OCI-LY3 (cell line): ENCODE measurements around the gene KLHL21.
"Not testable (repeated sequence)": the region's sequence is repeated elsewhere in the genome, so short reads cannot be mapped to it uniquely, and the experiment has no call there.

Experiments
- H2AFZ ChIP-seq: fragments of 200-600, 300-600 bp; shearing (Covaris generic); 2 replicates; pipeline ENCODE4 v1.6.0; 2014; ENCODE audit warnings: antibody characterized with exemption, low read depth, low read length
- H3K27ac ChIP-seq: fragments of 200-600, 300-600 bp; sonication (generic); 2 replicates; pipeline ENCODE4 v1.5.1; 2014; ENCODE audit warnings: mild to moderate bottlenecking, low read length, moderate library complexity, mixed read lengths
- H3K27me3 ChIP-seq: fragments of 200-600, 300-600 bp; sonication (generic); 2 replicates; pipeline ENCODE4 v1.6.1; 2014; ENCODE audit warnings: low read depth, low read length, mixed read lengths
- H3K36me3 ChIP-seq: fragments of 200-600, 300-600 bp; sonication (generic); replicated peaks from 2 replicates; pipeline ENCODE3; 2014; ENCODE audit warnings: low read depth, low read length, mixed read lengths
- H3K4me1 ChIP-seq: fragments of 300-600, 200-600 bp; sonication (generic); 2 replicates; pipeline ENCODE4 v1.6.1; 2014; ENCODE audit warnings: low read length, mixed read lengths
- H3K4me2 ChIP-seq: fragments of 200-600, 300-600 bp; sonication (generic); 2 replicates; pipeline ENCODE4 v1.6.1; 2014; ENCODE audit warnings: low read length, mixed read lengths
- H3K4me3 ChIP-seq: fragments of 300-600, 200-600 bp; sonication (generic); 2 replicates; pipeline ENCODE4 v1.5.1; 2014; ENCODE audit warnings: antibody characterized with exemption, mild to moderate bottlenecking, low read length, moderate library complexity
- H3K79me2 ChIP-seq: fragments of 300-600, 200-600 bp; shearing (Covaris generic); 2 replicates; pipeline ENCODE4 v1.6.1; 2014; ENCODE audit warnings: mild to moderate bottlenecking, low read length, mixed read lengths
- H3K9ac ChIP-seq: fragments of 300-600, 200-600 bp; shearing (Covaris generic); 2 replicates; pipeline ENCODE4 v1.6.0; 2014; ENCODE audit warnings: mild to moderate bottlenecking, low read length, moderate library complexity
- H3K9me3 ChIP-seq: fragments of 200-600, 300-600 bp; shearing (Covaris generic); 2 replicates; pipeline ENCODE4 v1.6.1; 2014; ENCODE audit warnings: low read length, mixed read lengths; ENCODE audit not compliant: insufficient read depth
- H4K20me1 ChIP-seq: fragments of 200-600, 300-600 bp; sonication (generic); 2 replicates; pipeline ENCODE4 v1.6.1; 2016; ENCODE audit warnings: low read length, mixed read lengths; ENCODE audit not compliant: insufficient read depth
- EZH2phosphoT487 ChIP-seq: fragments of 200-600 bp; shearing (Covaris generic); IDR thresholded peaks from 2 replicates; pipeline ENCODE4 v1.6.1; 2018; ENCODE audit warnings: antibody characterized with exemption, mixed run types, low read depth
- TF ChIP-seq, protein P1 (sequence below): fragments of 200-600, 300-600 bp; sonication (generic); IDR thresholded peaks from 2 replicates; pipeline ENCODE4 v1.5.1; 2014; ENCODE audit warnings: antibody characterized with exemption, low read length, low read depth

The KLHL21 gene

DNA sequence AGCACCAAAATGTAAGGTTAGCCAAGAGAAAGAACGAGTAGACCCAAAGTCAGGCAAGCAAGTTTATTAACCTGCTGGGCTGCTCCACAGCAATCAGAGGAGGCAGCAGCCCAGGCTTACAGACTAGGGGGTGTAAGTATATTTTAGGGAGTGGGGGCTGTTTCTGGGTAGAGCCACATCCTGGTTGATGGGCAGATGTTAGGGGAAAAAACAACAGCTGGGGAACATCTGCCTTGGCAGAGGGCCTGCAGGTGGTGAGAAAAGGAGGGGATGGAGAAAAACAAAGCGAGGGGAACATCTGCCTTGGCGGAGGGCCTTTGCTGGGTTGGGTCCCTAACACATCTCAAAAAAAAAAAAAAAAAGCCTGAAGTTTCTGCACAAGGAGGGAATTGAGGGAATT lies 32.6 kb downstream of the KLHL21 start:
- Histone ChIP-seq H3K27ac (no peak overlapping the region), H3K9ac (no peak overlapping the region), H3K36me3 (no peaks in the 10 kb centered on the region), H4K20me1 (no peaks in the 10 kb centered on the region), H3K4me1 (no peaks in the 10 kb centered on the region), H3K4me3 (no peak overlapping the region), H3K27me3 (no peaks in the 10 kb centered on the region; the same call in 1 of the 2 replicates), H3K4me2 (no peak overlapping the region), H2AFZ (no peak overlapping the region), H3K9me3 (no peaks in the 10 kb centered on the region), H3K79me2 (no peaks in the 10 kb centered on the region)
- no peak for TF ChIP-seq EZH2phosphoT487
- TF ChIP-seq, protein P1, sequence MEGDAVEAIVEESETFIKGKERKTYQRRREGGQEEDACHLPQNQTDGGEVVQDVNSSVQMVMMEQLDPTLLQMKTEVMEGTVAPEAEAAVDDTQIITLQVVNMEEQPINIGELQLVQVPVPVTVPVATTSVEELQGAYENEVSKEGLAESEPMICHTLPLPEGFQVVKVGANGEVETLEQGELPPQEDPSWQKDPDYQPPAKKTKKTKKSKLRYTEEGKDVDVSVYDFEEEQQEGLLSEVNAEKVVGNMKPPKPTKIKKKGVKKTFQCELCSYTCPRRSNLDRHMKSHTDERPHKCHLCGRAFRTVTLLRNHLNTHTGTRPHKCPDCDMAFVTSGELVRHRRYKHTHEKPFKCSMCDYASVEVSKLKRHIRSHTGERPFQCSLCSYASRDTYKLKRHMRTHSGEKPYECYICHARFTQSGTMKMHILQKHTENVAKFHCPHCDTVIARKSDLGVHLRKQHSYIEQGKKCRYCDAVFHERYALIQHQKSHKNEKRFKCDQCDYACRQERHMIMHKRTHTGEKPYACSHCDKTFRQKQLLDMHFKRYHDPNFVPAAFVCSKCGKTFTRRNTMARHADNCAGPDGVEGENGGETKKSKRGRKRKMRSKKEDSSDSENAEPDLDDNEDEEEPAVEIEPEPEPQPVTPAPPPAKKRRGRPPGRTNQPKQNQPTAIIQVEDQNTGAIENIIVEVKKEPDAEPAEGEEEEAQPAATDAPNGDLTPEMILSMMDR, result no peak

DNA sequence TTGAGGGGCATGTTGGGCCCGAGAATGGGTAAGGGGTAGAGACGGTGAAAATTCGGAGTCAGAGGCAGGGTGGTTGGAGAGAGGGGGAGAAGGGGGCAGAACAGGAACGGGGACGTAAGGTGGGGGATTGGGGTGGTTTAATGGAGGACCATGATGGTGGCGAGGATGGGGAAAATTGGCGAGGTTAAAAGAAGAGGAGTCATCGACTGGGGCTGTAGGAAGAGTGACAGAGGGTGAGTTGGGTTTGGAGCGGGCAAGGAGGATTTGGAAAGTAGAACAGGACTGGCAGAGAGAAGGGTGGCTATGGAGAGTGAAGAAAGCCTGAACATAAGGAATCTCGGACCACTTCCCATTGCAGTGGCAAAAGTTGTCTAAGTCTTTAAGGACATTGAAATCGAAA lies 33.6 kb downstream of the KLHL21 start:
- H3K9me3 ChIP-seq, result no peaks in the 10 kb centered on the region
- H3K36me3 ChIP-seq, result no peaks in the 10 kb centered on the region
- no peaks in the 10 kb centered on the region; the same call in 1 of the 2 replicates for H3K27me3 ChIP-seq
- no peak overlapping the region for H3K4me2 ChIP-seq
- H3K79me2 ChIP-seq, result no peaks in the 10 kb centered on the region
- H3K27ac ChIP-seq, result no peak overlapping the region
- H3K4me1 ChIP-seq, result no peaks in the 10 kb centered on the region
- TF ChIP-seq, protein P1, result no peak
- TF ChIP-seq EZH2phosphoT487, result no peak
- H2AFZ ChIP-seq, result no peak overlapping the region
- H4K20me1 ChIP-seq, result no peaks in the 10 kb centered on the region
- H3K4me3 ChIP-seq, result no peak overlapping the region
- H3K9ac ChIP-seq, result no peak overlapping the region

GRCh38 chr1:6560267-6560666 lies 42.4 kb downstream of the KLHL21 start:
- TF ChIP-seq EZH2phosphoT487, result no peak
- TF ChIP-seq, protein P1, result no peak
- no peaks in the 10 kb centered on the region for H4K20me1 ChIP-seq
- H3K79me2 ChIP-seq, result no peaks in the 10 kb centered on the region
- H3K4me2 ChIP-seq, result no peak overlapping the region
- H3K9ac ChIP-seq, result no peak overlapping the region
- no peak overlapping the region for H2AFZ ChIP-seq
- H3K4me1 ChIP-seq, result peaks cover under 1% of the 10 kb centered on the region; the same call in 1 of the 2 replicates
- no peaks in the 10 kb centered on the region for H3K36me3 ChIP-seq
- no peak overlapping the region for H3K4me3 ChIP-seq
- no peaks in the 10 kb centered on the region; the same call in 1 of the 2 replicates for H3K27me3 ChIP-seq
- H3K9me3 ChIP-seq, result no peaks in the 10 kb centered on the region
- no peak overlapping the region for H3K27ac ChIP-seq

DNA sequence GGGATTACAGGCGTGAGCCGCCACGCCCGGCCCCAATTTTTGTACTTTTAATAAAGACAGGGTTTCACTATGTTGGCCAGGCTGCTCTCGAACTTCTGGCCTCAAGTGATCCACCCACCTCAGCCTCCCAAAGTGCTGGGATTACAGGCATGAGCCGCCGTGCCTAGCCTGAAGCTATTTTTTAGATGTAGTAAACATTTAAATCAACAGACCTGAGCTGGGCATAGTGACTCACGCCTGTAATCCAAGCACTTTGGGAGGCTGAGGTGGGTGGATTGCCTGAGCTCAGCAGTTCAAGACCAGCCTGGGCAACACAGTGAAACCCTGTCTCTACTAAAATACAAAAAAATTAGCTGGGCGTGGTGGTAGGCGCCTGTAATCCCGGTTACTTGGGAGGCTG lies 43.5 kb downstream of the KLHL21 start:
- H3K9me3 ChIP-seq, H3K4me2 ChIP-seq, H3K4me3 ChIP-seq, H3K36me3 ChIP-seq, H3K79me2 ChIP-seq, H3K27ac ChIP-seq, H3K9ac ChIP-seq, H3K27me3 ChIP-seq, H4K20me1 ChIP-seq, H3K4me1 ChIP-seq, H2AFZ ChIP-seq: not testable (repeated sequence)

GRCh38 chr1:6557597-6557996 lies 45.1 kb downstream of the KLHL21 start:
- TF ChIP-seq, protein P1, result no peak
- TF ChIP-seq EZH2phosphoT487, result no peak
- Histone ChIP-seq H3K9me3 (no peaks in the 10 kb centered on the region), H3K4me1 (peaks cover 11% of the 10 kb centered on the region), H4K20me1 (no peaks in the 10 kb centered on the region), H3K4me3 (no peak overlapping the region), H2AFZ (no peak overlapping the region), H3K27ac (no peak overlapping the region), H3K79me2 (peaks cover 17% of the 10 kb centered on the region), H3K36me3 (no peaks in the 10 kb centered on the region), H3K9ac (no peak overlapping the region), H3K4me2 (no peak overlapping the region), H3K27me3 (no peaks in the 10 kb centered on the region)
